ENCODE data around the gene CACNA2D1. TPM values are rescaled to one million over a fixed set of nuclear protein-coding genes. Genes with fewer than 3 reads are reported as not detected.
"Not testable (repeated sequence)": the region's sequence is repeated elsewhere in the genome, so short reads cannot be mapped to it uniquely, and the experiment has no call there.

The CACNA2D1 gene
- total RNA-seq, 1 experiment from 2014 or later, result 0.77 TPM

- H3K4me2 ChIP-seq (ENCODE audit: low read length), result no peak overlapping the region
- H3K79me2 ChIP-seq (ENCODE audit: low read length), result no peaks in the 10 kb centered on the region
- TF ChIP-seq EZH2 (IDR thresholded peaks at IDR 0.05; ENCODE audit: low read length, unreplicated experiment) (no peak), CTCF (conservative IDR thresholded peaks at IDR 0.05; ENCODE audit: low read depth, low read length) (no peak), EZH2phosphoT487 (IDR thresholded peaks at IDR 0.05; ENCODE audit: borderline replicate concordance, low read length) (no peak)
- ChIA-PET CTCF (no interaction called here), POLR2A (ENCODE audit: unreplicated experiment) (no interaction called here)
- no peak overlapping the region for H3K9ac ChIP-seq (ENCODE audit: low read length)
- ATAC-seq (no peak), DNase-seq (no peak)
- H3K27ac ChIP-seq (ENCODE audit: low read length), result no peak overlapping the region
- no peaks in the 10 kb centered on the region for H3K36me3 ChIP-seq (ENCODE audit: low read depth, low read length)
- H3K27me3 ChIP-seq (ENCODE audit: low read length), result peaks cover 22% of the 10 kb centered on the region
- H3K9me2 ChIP-seq (replicated peaks; ENCODE audit: low read length), result no peaks in the 10 kb centered on the region
- H3K4me1 ChIP-seq (ENCODE audit: insufficient read depth, low read length), result no peaks in the 10 kb centered on the region
- intact Hi-C loops (cut with micrococcal nuclease), result no loop called here
- no peaks in the 10 kb centered on the region for H3F3A ChIP-seq (ENCODE audit: low read length, unreplicated experiment)
- no peaks in the 10 kb centered on the region for H4K20me1 ChIP-seq (ENCODE audit: low read length)
- no peak overlapping the region for H2AFZ ChIP-seq (ENCODE audit: low read length)
- no peaks in the 10 kb centered on the region for H3K9me3 ChIP-seq (ENCODE audit: low read length)
- no TSS peak for BruUV-seq (replicated peaks)
- no peak overlapping the region for H3K4me3 ChIP-seq (ENCODE audit: low read length)
These were observed 52.6 kb downstream of the CACNA2D1 start for GRCh38 chr7:82390936-82391335.

GRCh38 chr7:82389876-82390275 lies 53.7 kb downstream of the CACNA2D1 start:
- intact Hi-C loops (cut with micrococcal nuclease), result no loop called here
- CTCF ChIA-PET, result no interaction called here

GRCh38 chr7:82388138-82388537 lies 55.4 kb downstream of the CACNA2D1 start:
- Histone ChIP-seq H3K79me2 (ENCODE audit: low read length) (no peaks in the 10 kb centered on the region), H3K27me3 (ENCODE audit: low read length) (peaks cover 32% of the 10 kb centered on the region), H3K4me2 (ENCODE audit: low read length) (no peak overlapping the region), H2AFZ (ENCODE audit: low read length) (no peak overlapping the region), H3K9me3 (ENCODE audit: low read length) (no peaks in the 10 kb centered on the region), H3K36me3 (ENCODE audit: low read depth, low read length) (no peaks in the 10 kb centered on the region), H4K20me1 (ENCODE audit: low read length) (no peaks in the 10 kb centered on the region), H3K9me2 (replicated peaks; ENCODE audit: low read length) (no peaks in the 10 kb centered on the region), H3K4me3 (ENCODE audit: low read length) (no peak overlapping the region), H3K9ac (ENCODE audit: low read length) (no peak overlapping the region), H3K27ac (ENCODE audit: low read length) (no peak overlapping the region), H3K4me1 (ENCODE audit: insufficient read depth, low read length) (no peaks in the 10 kb centered on the region), H3F3A (ENCODE audit: low read length, unreplicated experiment) (no peaks in the 10 kb centered on the region)
- POLR2A ChIA-PET (ENCODE audit: unreplicated experiment), result no interaction called here
- no TSS peak for BruUV-seq (replicated peaks)
- no peak for DNase-seq
- CTCF ChIA-PET, result no interaction called here
- no peak for ATAC-seq
- intact Hi-C loops (cut with micrococcal nuclease), result no loop called here
- TF ChIP-seq EZH2phosphoT487 (IDR thresholded peaks at IDR 0.05; ENCODE audit: borderline replicate concordance, low read length), result no peak
- TF ChIP-seq EZH2 (IDR thresholded peaks at IDR 0.05; ENCODE audit: low read length, unreplicated experiment), result no peak
- no peak for TF ChIP-seq CTCF (conservative IDR thresholded peaks at IDR 0.05; ENCODE audit: low read depth, low read length)

More at GRCh38 chr7:82389876-82390275, 53.7 kb downstream of the CACNA2D1 start:
- POLR2A ChIA-PET (ENCODE audit: unreplicated experiment), result no interaction called here
- DNase-seq (no peak), ATAC-seq (no peak)
- H3K4me1 ChIP-seq (ENCODE audit: insufficient read depth, low read length), result no peaks in the 10 kb centered on the region
- H3K4me2 ChIP-seq (ENCODE audit: low read length), result no peak overlapping the region
- H3K36me3 ChIP-seq (ENCODE audit: low read depth, low read length), result no peaks in the 10 kb centered on the region
- BruUV-seq (replicated peaks), result no TSS peak
- no peaks in the 10 kb centered on the region for H3K79me2 ChIP-seq (ENCODE audit: low read length)
- TF ChIP-seq CTCF (conservative IDR thresholded peaks at IDR 0.05; ENCODE audit: low read depth, low read length), result no peak
- TF ChIP-seq EZH2phosphoT487 (IDR thresholded peaks at IDR 0.05; ENCODE audit: borderline replicate concordance, low read length), result no peak
- TF ChIP-seq EZH2 (IDR thresholded peaks at IDR 0.05; ENCODE audit: low read length, unreplicated experiment), result no peak
- no peaks in the 10 kb centered on the region for H4K20me1 ChIP-seq (ENCODE audit: low read length)
- H3K9me2 ChIP-seq (replicated peaks; ENCODE audit: low read length), result no peaks in the 10 kb centered on the region
- H3K27ac ChIP-seq (ENCODE audit: low read length), result no peak overlapping the region
- peaks cover 24% of the 10 kb centered on the region for H3K27me3 ChIP-seq (ENCODE audit: low read length)
- no peak overlapping the region for H3K4me3 ChIP-seq (ENCODE audit: low read length)
- no peak overlapping the region for H2AFZ ChIP-seq (ENCODE audit: low read length)
- H3F3A ChIP-seq (ENCODE audit: low read length, unreplicated experiment), result no peaks in the 10 kb centered on the region
- H3K9ac ChIP-seq (ENCODE audit: low read length), result no peak overlapping the region
- no peaks in the 10 kb centered on the region for H3K9me3 ChIP-seq (ENCODE audit: low read length)

GRCh38 chr7:82386571-82386970 lies 57.0 kb downstream of the CACNA2D1 start:
- H3K79me2 ChIP-seq (ENCODE audit: low read length); CTCF ChIA-PET; H3K27ac ChIP-seq (ENCODE audit: low read length); intact Hi-C loops (cut with micrococcal nuclease); H3K4me3 ChIP-seq (ENCODE audit: low read length); H2AFZ ChIP-seq (ENCODE audit: low read length); H4K20me1 ChIP-seq (ENCODE audit: low read length); H3K4me2 ChIP-seq (ENCODE audit: low read length); H3K4me1 ChIP-seq (ENCODE audit: insufficient read depth, low read length); DNase-seq; H3F3A ChIP-seq (ENCODE audit: low read length, unreplicated experiment); H3K9ac ChIP-seq (ENCODE audit: low read length); ATAC-seq; H3K9me3 ChIP-seq (ENCODE audit: low read length); H3K36me3 ChIP-seq (ENCODE audit: low read depth, low read length); POLR2A ChIA-PET (ENCODE audit: unreplicated experiment); BruUV-seq (replicated peaks); H3K9me2 ChIP-seq (replicated peaks; ENCODE audit: low read length): not testable (repeated sequence)
- H3K27me3 ChIP-seq (ENCODE audit: low read length), result peaks cover 42% of the 10 kb centered on the region

Data from PC-3 (cell line).